Stimulated activated CD4-positive, alpha-beta T cell treated with anti-CD3 and anti-CD28 coated beads, Interleukin-1b, Interleukin-23, amount 100 ng/mL, for 24 hours (primary cell): ENCODE measurements around the gene COL25A1.
"Not testable (repeated sequence)": the region's sequence is repeated elsewhere in the genome, so short reads cannot be mapped to it uniquely, and the experiment has no call there.

ENCODE experiments used
- DNase-seq, 4 experiments: peaks; one replicate each; pipeline ENCODE4 v3.0.0-alpha.2; 2020; ENCODE audit warnings: low read depth in 4 of 4, low spot score in 1 of 4

COL25A1 gene

DNA sequence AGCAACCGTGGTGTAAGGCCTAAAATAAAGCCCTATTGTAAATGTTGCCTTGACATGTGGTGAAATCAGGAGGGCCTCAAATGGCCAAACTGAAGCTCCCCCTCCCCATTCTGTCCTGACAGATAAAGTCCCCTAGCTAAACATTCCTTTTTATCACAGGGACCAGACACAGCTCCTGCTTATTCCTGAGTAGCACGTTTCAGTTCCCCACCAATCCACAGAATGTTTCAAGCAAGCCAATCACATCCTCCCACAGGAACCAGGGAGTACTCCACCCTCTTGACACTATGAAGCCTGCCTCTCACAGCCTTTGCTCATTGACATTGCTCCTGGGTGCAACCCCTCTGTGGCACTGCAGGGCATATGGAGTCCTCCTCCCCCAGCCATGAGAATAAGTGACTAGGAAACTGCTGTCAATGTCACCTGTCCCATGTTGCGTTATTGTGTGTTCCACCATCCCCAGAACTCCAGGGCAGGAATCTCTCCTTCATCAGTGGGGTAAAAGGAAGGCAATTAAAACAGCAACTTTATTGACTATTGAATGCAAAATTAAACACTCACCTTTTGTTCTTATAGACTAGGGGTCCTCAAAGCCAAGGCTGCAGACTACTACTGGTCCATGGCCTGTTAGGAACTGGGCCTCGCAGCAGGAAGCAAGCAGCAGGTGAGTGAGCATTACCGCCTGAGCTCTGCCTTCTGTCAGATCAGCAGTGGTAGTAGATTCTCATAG, 128.1 kb downstream of the COL25A1 start:
- no peak for DNase-seq

DNA sequence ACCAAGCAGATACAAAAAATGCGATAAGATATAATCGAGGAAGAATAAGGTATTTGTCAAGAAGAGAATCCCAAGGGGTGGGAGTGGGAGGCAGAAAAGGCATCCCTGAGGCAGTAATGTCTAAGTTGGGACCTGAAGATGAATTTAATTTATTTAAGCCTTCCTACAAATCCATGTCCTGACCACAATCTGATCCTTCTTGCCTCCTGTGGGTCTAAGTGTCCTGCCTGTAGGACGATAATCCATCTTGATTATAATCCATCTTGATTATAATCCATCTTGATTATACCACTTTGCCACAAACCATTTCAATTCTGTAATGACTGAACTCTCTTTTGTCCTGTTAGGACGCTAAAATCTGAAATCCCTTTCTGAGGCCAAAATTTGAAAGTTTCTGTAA, 130.2 kb downstream of the COL25A1 start:
- no peak for DNase-seq

DNA sequence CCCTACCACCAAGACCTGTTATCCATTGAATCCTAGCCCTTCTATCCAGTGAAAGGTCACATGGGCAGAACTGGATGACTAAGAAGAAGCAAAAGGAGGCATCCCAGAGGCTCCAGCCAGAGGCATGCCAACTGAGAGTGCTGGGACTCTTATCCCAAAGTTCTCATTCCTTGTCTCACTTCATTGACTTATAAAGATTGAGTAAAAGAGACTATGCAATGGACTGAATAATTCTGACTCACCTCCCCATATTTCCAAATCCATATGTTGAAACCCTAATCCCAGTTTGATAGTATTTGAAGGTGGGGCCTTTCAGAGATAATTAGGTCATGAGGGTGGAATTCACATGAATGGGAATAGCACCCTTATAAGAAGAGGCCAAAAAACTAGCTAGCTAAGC, 131.4 kb downstream of the COL25A1 start:
- no peak for DNase-seq

DNA sequence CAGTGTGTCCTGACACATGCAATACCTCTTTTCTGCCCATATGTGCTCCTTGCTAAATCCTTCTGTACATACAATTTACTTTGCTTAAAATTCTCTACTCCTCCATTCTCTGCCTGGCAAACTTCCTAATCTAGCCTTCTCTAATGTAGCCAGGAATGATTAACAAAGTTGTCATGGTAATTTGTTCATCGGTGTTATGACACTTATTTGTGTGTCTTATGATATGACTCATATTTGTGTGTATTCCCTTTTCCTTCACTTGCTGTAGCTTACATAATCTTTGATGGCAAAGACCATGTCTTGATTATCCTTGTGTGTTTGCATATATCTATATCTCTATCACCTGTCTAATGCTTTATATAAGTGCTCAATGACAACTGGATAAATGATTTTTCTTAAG, 133.3 kb downstream of the COL25A1 start:
- DNase-seq: no peak

DNA sequence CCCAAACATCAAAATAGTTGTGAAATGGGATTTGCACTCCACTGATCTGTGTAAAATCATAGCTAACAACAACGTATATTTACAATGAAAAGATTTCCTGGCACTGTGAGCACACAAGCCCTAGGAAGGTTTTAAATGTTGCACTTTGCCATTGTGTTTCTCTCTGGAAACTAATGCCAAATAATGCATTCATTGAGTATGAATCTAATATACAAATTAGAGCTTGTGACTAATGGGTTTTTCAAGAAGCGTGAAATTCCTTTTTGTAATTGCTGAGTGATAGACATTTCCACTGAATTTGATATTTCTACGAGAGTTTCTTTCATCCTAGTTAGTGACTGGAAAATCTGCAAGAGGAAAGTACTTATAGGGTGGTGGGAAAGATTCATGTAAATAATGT, 135.9 kb downstream of the COL25A1 start:
- no peak for DNase-seq

DNA sequence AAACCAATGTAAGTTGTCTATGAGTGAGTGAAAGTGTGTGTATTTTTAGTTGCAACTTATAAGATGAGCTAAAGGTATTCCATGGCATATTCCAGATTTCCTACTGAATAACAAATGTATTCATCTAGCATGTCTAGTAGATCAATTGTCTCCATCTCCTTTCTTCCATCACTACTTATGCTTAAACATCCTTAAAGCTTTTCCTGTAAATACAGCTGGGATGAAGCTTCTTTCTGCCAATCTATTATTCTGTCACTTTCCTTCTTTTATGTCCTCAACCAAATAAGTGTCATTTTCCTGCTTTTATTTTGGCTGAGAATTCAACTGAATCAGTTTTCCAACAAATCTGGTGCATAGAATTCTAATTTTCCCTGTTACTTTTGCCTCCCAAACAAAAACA, 136.3 kb downstream of the COL25A1 start:
- DNase-seq: no peak

DNA sequence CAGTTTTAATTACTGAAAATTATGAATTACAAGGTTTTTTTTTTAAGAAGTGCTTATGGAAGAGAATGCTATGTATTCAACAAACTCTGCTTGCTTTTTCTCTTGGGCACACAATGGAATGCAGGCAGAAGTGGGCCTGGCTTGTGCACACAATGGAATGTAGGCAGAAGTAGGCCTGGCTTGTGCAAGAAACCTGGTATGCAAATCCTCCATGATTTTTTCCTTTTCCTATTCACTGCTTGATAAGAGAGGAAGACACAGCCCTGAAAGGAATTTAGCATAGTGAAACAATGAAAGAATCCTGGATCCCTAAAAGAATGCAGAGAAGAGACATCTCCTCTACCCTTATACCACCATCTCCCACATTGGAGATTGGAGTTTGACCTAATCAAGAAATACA, 138.4 kb downstream of the COL25A1 start:
- DNase-seq: no peak

DNA sequence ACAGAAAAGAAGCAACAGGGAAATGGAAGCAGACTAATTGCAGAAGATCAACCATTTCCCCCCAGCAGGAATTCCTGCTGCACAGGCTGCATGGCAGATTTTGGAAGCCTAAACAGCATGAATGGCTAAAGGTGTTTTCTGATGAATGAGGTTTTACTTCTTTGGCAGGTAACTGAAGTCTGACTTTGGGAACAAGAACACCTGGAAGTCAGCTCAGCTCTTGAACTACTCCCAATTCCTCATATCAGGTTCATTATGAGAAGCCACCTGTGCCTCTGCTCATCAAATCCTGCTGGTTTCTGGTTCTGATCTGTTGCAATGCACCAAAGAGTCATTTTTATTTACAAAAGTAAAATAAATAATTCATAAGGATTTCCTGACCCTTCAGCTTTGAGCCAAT, 139.0 kb downstream of the COL25A1 start:
- DNase-seq: no peak

DNA sequence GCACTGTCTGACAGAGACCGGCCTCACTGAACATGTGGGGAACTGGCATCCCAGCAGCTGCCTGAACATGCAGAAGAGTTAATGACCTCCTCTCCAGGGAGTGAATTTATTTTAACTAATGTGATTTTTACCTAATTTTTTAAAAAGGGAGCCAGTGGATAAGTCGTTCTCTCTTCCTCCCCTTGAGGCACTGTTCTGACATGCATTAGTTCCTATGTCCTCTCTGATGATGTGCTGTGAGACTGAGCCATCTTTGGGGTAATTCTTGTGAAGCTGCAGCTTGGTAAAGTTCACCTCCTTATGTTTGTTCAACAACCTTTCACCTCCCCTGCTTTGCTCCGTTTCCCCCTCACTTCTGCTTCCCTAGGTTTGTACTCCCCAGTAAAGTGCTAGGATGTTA, 139.7 kb downstream of the COL25A1 start:
- DNase-seq: no peak

DNA sequence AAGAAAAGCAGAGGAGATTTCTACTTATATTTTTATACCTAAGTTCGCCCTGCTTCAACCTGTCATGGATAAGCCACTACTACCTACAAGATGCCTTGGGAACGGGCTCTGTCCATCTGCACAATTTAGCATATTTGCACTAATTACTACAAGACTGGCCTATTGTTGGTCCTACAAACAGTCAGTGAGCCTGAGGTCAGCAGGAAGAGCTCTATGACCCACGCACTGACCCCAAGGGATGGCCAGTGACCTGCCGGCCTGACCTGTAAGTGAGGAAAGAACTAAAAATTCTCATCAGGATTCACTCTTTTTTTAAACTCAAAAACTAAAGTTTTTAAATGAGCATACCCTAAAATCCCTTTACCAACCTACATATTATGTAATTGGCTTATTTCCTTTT, 142.0 kb downstream of the COL25A1 start:
- no peak for DNase-seq

DNA sequence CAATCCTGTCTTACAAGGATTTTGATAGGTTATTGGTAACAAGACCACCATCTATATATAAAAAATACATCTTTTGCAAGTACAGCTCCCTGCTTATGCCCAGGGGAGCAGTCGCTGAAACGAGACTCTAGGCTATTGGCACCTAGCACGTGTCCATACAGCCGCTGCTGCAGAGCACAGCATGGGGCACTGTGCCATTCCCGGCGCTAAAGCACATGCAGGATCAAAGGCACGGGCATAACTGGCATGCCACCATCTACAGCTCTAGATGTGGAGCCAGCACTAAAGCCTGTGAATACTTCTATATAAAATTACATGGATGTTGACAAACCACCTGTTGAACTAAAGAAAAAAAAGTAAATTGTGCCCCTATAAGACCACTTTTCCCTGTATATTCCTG, 144.8 kb downstream of the COL25A1 start:
- no peak for DNase-seq

DNA sequence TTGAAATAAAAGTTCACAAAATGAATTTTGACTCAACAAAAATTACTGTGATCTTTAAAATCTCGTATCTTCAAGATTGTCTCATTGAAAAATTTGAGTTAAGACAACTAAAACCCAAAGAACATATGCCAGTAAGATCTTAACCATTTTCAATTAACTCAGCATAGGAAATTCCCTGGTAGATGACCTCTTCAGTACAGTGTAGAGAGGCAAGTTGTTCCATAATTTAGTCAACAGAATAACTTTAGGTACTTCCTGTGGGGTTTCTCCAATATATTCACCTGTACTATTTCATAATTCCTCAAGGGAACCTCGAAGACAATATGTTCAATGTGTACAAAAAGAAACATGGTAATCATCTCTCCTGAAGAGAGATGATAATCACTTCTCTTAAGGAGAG, 145.3 kb downstream of the COL25A1 start:
- DNase-seq: no peak

DNA sequence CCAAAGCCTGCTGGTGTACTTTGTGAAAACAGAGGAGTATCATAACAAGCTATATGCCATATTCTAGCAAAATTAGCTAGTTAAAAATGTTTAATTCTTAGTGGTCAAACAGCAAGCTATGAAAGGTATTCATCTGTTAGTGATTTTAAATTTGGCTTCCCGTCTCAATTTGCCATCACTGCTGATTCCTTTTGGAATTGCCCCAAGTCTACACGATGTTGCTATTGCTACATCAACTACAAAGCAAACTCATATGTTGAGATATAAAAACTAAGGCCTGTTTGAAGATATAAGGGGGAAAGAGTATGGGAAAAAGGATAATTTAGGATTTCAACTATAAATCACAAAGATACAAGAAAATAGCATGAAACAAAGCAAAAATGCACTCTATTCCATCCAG, 146.1 kb downstream of the COL25A1 start:
- DNase-seq: no peak

DNA sequence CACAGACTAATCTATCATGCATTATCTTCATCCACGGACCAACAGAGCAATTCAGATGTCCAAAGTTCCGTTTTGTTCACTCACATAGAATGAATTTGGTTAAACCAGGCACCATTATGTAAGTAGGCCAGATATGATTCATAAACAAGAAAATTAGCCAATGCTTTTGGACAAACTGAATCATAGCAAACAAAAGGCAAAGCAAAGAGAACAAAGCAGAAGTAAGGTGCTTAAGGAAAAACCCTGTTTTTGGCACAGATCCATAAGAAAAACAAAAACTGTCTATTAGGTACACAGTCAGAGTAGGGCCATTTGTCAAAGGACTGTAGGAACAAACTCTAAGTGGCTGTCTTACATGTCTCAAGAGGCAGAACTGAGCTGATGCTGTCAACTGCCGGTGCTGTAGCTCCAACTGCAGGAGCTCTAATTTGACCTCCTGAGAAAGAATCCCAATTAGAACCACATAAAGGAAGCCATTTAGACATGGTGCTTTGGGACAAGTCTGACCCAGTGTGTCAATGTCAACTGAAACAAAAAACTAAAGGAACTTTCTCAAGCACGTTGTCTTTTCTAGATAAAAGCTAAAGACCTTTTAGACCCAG, 146.7 kb downstream of the COL25A1 start:
- no peak for DNase-seq

DNA sequence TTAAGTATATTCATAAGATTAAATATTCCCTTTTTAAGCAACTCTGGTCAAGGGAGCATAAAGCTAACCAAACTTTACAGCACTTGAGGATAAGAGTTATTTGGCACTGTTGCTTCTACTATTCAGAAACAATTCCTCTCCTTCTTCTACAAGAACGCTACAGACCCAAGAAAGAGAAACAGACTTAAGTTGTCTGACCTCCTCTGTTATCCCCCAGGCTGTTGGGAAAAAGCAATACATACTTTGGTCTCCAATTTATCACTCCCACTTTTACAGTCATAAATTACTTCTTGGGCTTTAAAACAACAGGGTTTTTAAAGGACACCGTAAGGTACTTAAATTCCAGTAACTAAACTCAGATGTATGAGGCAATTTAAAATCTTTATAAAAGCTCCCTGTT, 147.4 kb downstream of the COL25A1 start:
- no peak for DNase-seq

DNA sequence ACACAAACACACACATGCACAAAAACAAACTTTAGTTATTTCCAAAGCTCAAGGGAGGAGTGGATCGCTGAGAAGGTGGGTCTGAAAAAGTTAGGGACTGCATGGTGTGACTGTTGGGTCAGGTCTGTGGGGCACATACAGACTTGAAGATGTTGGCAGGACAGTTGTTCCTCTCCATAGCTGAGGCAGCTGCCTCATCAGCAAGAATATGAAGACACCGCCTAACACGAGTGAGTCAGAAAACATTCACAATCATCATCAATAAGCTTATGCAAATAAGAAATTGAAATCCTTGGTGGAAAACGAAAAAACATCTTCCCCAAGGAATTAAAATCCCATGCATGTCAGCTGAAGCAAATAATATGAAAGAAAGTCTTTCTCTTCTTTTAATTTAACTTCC, 148.0 kb downstream of the COL25A1 start:
- DNase-seq: no peak

DNA sequence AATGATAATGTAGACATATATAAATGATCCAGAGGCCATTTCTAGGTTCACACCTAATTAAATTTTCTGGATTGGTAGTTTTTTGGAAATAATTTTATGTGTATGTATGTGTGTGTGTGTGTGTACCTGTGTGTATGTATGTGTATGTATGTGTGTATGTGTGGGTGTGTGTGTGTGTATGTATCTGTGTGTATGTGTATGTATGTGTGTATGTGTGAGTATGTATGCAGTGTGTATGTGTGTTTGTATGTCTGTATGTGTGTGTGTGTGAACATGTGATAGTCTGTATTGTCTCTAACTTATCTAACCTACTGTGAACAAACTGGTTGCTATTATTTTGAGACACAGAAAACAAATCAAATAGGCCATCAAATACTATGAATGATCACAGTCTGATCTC, 152.6 kb downstream of the COL25A1 start:
- DNase-seq: no peak

DNA sequence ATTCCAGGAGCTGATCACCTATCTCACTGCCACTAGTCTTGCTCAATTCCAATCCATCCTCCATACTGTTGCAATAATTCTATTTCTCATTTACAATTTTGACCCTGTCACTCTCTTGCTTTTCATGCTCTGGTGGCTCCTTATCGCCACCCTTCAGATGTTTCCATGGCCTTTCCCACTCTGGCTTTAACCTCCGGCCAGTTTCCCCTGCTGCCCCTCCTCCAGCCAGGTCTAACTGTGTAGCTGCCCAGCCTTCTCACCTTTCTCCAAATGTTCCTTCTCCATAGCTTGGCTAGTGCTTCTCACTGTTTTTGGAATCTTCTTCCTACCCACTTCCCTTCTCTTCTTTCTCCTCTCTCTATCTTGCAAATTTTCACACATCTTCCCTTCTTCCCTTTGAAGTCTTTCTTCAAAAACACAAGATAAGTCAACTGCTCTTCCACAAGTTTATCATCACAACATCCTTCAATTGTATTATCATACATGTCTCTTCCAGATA, 153.8 kb downstream of the COL25A1 start:
- no peak for DNase-seq

DNA sequence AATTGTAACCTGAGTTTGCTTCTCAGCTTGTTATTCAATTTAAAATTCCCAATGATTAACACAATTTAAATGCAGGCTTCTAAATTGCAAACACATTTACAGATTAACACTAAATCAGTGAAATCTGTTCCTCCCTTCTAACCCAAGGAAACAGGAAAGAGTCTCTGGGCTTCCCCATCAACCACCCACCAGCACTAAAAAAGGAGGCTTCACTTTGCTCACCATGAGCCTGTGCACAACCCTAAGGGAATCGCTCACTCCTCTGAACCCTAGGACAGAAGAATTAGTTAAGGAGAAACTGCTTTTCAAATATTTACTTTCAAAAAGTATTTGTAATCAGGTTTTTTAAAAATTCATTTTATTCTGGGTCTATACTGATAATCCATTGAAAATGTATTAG, 155.3 kb downstream of the COL25A1 start:
- no peak for DNase-seq

DNA sequence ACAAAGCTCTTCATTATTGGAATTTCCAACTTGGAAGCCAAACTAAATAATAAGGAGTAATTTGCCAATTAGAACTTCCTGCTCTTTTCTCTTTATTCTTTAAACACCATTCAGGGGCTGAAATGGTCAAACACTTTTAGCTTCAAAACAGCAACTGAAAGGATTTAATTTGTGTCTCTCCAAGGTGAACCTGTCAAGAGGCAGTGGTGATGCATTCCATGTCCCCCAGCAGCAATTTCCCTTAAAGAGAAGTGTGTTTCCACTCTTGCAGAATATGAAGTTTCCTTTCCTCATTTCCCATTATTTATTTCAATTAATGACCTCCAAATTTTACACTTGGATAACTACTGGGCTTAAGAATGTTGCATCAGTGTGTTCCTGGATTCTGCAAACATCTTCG, 156.0 kb downstream of the COL25A1 start:
- no peak for DNase-seq

DNA sequence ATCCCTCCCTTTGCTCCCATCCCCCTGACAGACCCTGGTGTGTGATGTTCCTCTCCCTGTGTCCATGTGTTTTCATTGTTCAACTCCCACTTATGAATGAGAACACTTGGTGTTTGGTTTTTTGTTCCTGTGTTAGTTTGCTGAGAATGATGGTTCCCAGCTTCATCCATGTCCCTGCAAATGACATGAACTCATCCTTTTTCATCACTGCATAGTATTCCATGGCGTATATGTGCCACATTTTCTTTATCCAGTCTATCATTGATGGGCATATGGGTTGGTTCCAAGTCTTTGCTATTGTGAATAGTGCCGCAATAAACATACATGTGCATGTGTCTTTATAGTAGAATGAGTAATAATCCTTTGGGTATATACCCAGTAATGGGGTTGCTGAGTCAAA, 164.3 kb downstream of the COL25A1 start:
- DNase-seq: not testable (repeated sequence)

DNA sequence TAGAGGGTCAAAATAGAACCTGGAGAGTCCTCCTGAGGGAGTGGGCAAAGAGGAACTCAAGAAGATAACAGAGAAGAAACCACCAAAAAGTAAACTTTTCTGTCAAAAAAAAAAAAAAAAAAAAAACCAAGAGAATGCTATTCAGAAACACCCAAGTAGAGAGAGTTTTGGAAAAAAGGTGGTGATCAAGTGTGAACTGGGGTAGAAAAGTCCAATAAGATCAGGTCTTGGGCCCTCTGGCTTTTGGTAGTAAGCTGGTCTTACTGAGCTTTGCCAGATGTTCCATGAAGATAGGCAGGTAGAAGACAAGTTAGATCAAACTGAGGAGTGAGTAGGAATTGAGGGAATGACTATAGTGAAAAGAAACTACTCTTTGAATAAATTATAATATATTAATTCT, 167.5 kb downstream of the COL25A1 start:
- DNase-seq: no peak

DNA sequence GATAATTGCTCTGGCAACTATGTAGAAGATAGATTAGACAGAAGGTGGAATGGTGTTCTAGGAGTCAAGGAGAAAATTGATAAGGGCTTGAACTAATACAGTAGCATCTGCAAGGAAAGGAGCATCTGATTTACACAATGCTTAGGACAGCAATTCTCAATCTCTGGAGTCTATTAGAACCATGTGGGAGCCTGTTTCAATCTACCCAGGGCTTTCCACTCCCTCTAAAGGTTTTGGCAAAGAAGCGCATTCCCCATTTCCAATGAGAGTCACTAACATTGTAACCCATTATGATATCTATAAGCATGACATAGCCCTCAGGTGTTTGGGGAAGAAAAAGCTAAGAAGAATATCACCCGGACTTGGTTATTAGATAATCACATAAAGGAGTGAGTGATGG, 168.2 kb downstream of the COL25A1 start:
- DNase-seq: no peak
